Esophagus squamous epithelium (tissue), 5 donors: ENCODE data around the gene LRRC18. TPM values are rescaled to one million over a fixed set of nuclear protein-coding genes. Genes with fewer than 3 reads are reported as not detected.

Experiments
- DNase-seq: peaks from one replicate; lab custom pipeline; 2025; lab: John Stamatoyannopoulos, UW
- H3K27ac ChIP-seq, 4 donors: fragments of 200-600 bp; sonication (generic); one replicate each; pipeline ENCODE4 v1.5.1; 2016 to 2019; ENCODE audit warnings: mild to moderate bottlenecking in 1 of 4
- H3K27me3 ChIP-seq, 4 donors: fragments of 200-600 bp; sonication (generic); 1 replicate in 3 of 4; 2 replicates in 1 of 4; pipeline versions ENCODE4 v1.5.1 to v1.6.0; 2017 to 2021; ENCODE audit warnings: antibody characterized with exemption in 1 of 4
- H3K36me3 ChIP-seq, 3 donors: fragments of 200-600 bp; sonication (generic); one replicate each; pipeline ENCODE4 v1.5.1; 2016 to 2019
- H3K4me1 ChIP-seq, 3 donors: fragments of 200-600 bp; sonication (generic); one replicate each; pipeline ENCODE4 v1.5.1; 2017 to 2019
- H3K4me3 ChIP-seq, 4 donors: fragments of 200-600 bp; sonication (generic); 1 replicate in 3 of 4; 2 replicates in 1 of 4; pipeline ENCODE4 v1.5.1; 2016 to 2019; ENCODE audit warnings: mild to moderate bottlenecking in 2 of 4, moderate library complexity in 1 of 4
- H3K9me3 ChIP-seq, 3 donors: fragments of 200-600 bp; sonication (generic); one replicate each; pipeline ENCODE4 v1.5.1; 2016 to 2019
- POLR2A ChIP-seq, 4 donors: fragments of 450-650 bp; IDR thresholded peaks; one replicate each; pipeline ENCODE4 v1.6.1; 2017; ENCODE audit warnings: antibody characterized with exemption in 4 of 4, mild to moderate bottlenecking in 4 of 4, moderate library complexity in 3 of 4
- WGBS, 2 donors: methylation state at CpG; one replicate each; pipeline ENCODE4 v1.1.5; 2018; 5-methylcytosine and 5-hydroxymethylcytosine counted together
- intact Hi-C: fragments of 100-400 bp; cut with DNase I; formaldehyde crosslinking; loops from one replicate; pipeline ENCODE4 v1.15.0; 2022
- total RNA-seq, 4 donors: library from RNA; depleted of rRNA; stranded (reverse); fragments of >200 nt; gene quantifications; one replicate each; pipeline ENCODE4 v1.1.0, GENCODE V29; 2016
- TF ChIP-seq, protein P1 (sequence below), 6 experiments: fragments of 450-650 bp in 4 of 6; fragments of 200-600 bp in 2 of 6; sonication (generic) in 2 of 6; IDR thresholded peaks; one replicate each; pipeline ENCODE4 v1.5.1; 2016 to 2019; ENCODE audit warnings: antibody characterized with exemption in 6 of 6, mild to moderate bottlenecking in 4 of 6, moderate library complexity in 4 of 6
- donor health status: DM: yes; HTN: yes; CAD: no.

The LRRC18 gene
- total RNA-seq, 4 donors from 2014 or later, result 0.19 TPM; not detected in 3

DNA sequence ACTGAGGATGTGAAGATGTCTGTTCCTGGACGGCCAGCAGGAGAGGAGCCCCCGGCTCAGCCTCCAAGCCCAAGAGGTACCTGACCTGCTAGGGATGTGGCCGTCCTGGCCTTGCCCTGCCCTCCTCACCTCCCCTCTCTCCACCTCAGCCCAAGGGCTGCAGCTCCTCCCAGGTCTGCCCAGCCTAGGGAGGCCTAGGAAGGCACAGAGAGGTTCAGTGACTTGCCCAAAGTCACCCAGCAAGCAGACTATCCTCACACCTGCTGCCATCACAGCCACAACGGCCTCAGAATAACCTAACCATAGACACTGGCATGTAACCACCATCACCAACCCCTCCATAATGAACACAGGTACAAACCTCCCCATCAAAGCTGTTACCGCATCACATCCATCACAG, 38.7 kb upstream of the LRRC18 start:
- no peak for DNase-seq
- peaks cover 0 to 4% (median 0%) of the 10 kb centered on the region in 4 donors for H3K27me3 ChIP-seq
- WGBS, 2 donors, result 69 to 86% methylated on average over 2 to 5 of the region's 5 CpGs

DNA sequence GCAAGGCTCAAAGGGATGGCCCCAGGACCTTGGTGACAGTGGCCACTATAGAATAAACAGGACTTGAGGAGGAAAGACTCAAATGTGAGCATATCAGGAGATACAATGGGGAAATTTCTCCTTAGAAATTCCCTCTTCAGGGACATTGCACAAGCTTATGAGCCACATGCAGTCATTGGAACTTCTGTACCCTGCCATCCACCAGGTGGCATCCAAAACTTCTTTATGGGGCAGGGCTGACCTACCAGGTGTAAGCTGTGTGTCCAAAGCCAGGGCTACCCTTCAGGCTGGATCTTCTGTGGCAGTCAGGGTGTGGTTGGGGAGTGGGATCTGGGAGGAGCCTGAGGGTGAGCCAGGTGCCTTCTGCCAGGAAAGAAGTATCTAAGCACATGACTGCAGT, 36.6 kb upstream of the LRRC18 start:
- intact Hi-C loops, result loop anchor here (5.0 to 10.0 kb wide), 2 partner anchors 191 to 539 kb away; no protein-coding TSS in a partner anchor
- TF ChIP-seq POLR2A (IDR thresholded peaks at IDR 0.05), result no peak
- TF ChIP-seq, protein P1, sequence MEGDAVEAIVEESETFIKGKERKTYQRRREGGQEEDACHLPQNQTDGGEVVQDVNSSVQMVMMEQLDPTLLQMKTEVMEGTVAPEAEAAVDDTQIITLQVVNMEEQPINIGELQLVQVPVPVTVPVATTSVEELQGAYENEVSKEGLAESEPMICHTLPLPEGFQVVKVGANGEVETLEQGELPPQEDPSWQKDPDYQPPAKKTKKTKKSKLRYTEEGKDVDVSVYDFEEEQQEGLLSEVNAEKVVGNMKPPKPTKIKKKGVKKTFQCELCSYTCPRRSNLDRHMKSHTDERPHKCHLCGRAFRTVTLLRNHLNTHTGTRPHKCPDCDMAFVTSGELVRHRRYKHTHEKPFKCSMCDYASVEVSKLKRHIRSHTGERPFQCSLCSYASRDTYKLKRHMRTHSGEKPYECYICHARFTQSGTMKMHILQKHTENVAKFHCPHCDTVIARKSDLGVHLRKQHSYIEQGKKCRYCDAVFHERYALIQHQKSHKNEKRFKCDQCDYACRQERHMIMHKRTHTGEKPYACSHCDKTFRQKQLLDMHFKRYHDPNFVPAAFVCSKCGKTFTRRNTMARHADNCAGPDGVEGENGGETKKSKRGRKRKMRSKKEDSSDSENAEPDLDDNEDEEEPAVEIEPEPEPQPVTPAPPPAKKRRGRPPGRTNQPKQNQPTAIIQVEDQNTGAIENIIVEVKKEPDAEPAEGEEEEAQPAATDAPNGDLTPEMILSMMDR (IDR thresholded peaks at IDR 0.05), result peak in 4 of 6 experiments; percentile 18 to 46 (median 30)
- DNase-seq, result no peak

More for the DNA sequence above, 38.7 kb upstream of the LRRC18 start:
- Histone ChIP-seq H3K4me1 (peaks cover 0 to 6% (median 0%) of the 10 kb centered on the region in 3 donors), H3K36me3 (no peaks in the 10 kb centered on the region), H3K27ac (no peak overlapping the region), H3K4me3 (no peak overlapping the region), H3K9me3 (no peaks in the 10 kb centered on the region)
- intact Hi-C loops, result loop anchor here (5.0 to 10.0 kb wide), 2 partner anchors 189 to 536 kb away; no protein-coding TSS in a partner anchor
- no peak for TF ChIP-seq POLR2A (IDR thresholded peaks at IDR 0.05)
- TF ChIP-seq, protein P1 (IDR thresholded peaks at IDR 0.05), result no peak

DNA sequence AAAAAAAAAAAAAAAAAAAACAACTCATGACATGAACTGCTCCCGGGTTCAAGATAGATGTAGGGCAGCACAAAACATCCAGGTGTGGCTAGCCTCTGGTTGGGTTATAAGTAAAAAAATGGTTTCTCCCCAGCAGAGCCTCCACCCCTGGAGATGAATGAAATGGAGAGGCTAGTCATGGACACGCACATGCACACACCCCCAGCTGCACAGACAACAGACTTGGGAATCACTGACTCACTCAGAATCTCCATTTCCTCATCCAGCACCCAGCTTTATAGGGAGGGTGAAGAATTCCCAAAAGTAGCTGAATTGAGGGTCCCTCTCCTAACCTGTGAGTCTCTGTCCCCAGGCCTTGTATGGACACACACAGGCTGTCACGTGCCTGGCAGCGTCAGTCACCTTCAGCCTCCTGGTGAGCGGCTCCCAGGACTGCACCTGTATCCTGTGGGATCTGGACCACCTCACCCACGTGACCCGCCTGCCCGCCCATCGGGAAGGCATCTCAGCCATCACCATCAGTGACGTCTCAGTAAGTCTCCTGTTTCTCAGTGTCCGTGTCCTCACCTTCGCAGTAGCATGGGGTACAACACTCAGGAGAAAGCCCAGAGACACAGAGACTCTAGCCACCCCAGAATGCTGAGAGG, 35.0 kb upstream of the LRRC18 start:
- Histone ChIP-seq H3K9me3 (no peaks in the 10 kb centered on the region), H3K4me1 (peaks cover 0 to 4% (median 0%) of the 10 kb centered on the region in 3 donors), H3K27ac (no peak overlapping the region), H3K36me3 (no peaks in the 10 kb centered on the region), H3K27me3 (peaks cover 0 to 8% (median 0%) of the 10 kb centered on the region in 4 donors), H3K4me3 (no peak overlapping the region)
- TF ChIP-seq, protein P1 (IDR thresholded peaks at IDR 0.05), result no peak
- no peak for TF ChIP-seq POLR2A (IDR thresholded peaks at IDR 0.05)
- 83 to 88% methylated on average over 6 to 8 of the region's 12 CpGs for WGBS, 2 donors
- intact Hi-C loops, result loop anchor here (5.0 to 10.0 kb wide), 2 partner anchors 193 to 540 kb away; no protein-coding TSS in a partner anchor
- DNase-seq, result no peak

More for the DNA sequence above, 36.6 kb upstream of the LRRC18 start:
- no peaks in the 10 kb centered on the region for H3K9me3 ChIP-seq
- H3K4me1 ChIP-seq, result peaks cover 0 to 4% (median 0%) of the 10 kb centered on the region in 3 donors
- no peak overlapping the region for H3K27ac ChIP-seq
- H3K27me3 ChIP-seq, result peaks cover 0 to 8% (median 0%) of the 10 kb centered on the region in 4 donors
- no peak overlapping the region for H3K4me3 ChIP-seq
- H3K36me3 ChIP-seq, result no peaks in the 10 kb centered on the region

DNA sequence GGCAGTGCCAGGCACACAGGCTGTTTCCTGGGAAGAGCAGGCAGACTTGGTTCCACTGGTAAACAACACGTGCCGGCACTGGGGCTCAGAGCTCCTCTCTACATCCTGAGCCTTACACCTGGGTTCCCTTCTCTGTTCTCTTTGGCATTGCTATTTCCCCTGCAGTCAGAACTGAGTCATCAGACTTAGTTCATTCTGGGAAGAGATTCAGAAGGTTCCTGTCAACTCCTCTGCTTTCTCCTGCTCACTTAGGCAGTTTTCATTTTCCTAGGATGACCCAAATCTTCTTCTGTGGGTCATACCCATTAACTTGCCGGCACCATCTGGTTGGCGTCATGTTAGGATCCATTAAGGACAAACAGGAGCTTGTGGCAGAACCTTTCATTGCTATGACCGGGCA, 33.4 kb upstream of the LRRC18 start:
- no peak for DNase-seq
- H3K4me3 ChIP-seq, result no peak overlapping the region
- H3K27ac ChIP-seq, result no peak overlapping the region
- WGBS, 2 donors, result 38 to 72% methylated on average over 3 to 4 of the region's 5 CpGs
- no peaks in the 10 kb centered on the region for H3K9me3 ChIP-seq
- no peaks in the 10 kb centered on the region for H3K36me3 ChIP-seq
- TF ChIP-seq, protein P1 (IDR thresholded peaks at IDR 0.05), result no peak
- no peak for TF ChIP-seq POLR2A (IDR thresholded peaks at IDR 0.05)
- intact Hi-C loops, result loop anchor here (10.0 kb wide), 1 partner anchor 542 kb away; no protein-coding TSS in a partner anchor
- peaks cover 0 to 8% (median 0%) of the 10 kb centered on the region in 4 donors for H3K27me3 ChIP-seq
- H3K4me1 ChIP-seq, result peaks cover 0 to 4% (median 0%) of the 10 kb centered on the region in 3 donors

GRCh38 chr10:48970654-48971053, 31.0 kb upstream of the LRRC18 start:
- no peak for DNase-seq
- peaks cover 0 to 4% (median 0%) of the 10 kb centered on the region in 3 donors for H3K4me1 ChIP-seq
- 78 to 89% methylated on average over 4 of the region's 4 CpGs for WGBS, 2 donors
- TF ChIP-seq POLR2A (IDR thresholded peaks at IDR 0.05), result no peak
- TF ChIP-seq, protein P1 (IDR thresholded peaks at IDR 0.05), result no peak
- H3K4me3 ChIP-seq, result no peak overlapping the region
- intact Hi-C loops, result loop anchor here (10.0 kb wide), 1 partner anchor 544 kb away; no protein-coding TSS in a partner anchor
- H3K9me3 ChIP-seq, result no peaks in the 10 kb centered on the region
- H3K27ac ChIP-seq, result no peak overlapping the region
- peaks cover 0 to 10% (median 0%) of the 10 kb centered on the region in 4 donors for H3K27me3 ChIP-seq
- H3K36me3 ChIP-seq, result no peaks in the 10 kb centered on the region
